GM18526 (cell line): ENCODE measurements around the gene C2CD2.

Experiments used
- POLR2A ChIP-seq: IDR thresholded peaks from 3 replicates; pipeline ENCODE4 v1.6.1; 2011; ENCODE audit not compliant: insufficient read length; ENCODE audit errors: extremely low read depth

The C2CD2 gene

DNA sequence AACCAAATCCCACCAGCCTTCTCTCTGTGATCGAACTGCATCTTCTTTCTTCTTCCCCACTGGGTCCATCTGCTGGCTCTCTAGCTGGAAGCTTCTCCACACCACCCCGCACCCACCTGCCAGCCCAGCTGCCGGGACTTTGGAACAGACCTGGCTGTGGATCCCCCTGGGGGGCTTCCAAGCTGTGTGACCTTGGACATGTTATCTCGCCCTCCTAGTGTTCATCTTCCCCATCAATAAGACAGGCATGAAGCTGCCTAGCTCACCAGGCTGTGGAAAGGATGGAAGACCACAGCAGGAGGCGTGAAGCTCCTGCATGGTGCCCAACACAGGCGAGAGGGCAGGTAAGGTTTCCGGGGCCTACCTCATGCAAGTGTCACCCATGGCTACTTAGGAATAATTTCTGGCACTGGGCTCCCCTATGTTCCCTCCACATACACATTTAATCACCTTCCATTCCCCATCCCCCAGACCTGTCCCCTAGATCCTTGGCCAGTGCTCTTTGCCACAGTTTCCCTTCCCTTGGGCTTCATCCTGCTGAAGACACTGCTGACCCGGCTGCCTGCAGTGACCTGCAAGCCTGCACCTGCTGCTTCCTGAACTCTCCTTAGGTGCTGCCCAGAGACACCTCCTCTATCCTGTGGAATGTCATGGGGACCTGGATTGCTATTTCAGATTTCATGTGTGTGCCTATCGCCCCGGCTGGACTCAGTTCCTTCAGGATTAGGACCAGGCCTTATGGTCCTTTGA is 13.2 kb upstream of the C2CD2 start:
- TF ChIP-seq POLR2A, result no peak

DNA sequence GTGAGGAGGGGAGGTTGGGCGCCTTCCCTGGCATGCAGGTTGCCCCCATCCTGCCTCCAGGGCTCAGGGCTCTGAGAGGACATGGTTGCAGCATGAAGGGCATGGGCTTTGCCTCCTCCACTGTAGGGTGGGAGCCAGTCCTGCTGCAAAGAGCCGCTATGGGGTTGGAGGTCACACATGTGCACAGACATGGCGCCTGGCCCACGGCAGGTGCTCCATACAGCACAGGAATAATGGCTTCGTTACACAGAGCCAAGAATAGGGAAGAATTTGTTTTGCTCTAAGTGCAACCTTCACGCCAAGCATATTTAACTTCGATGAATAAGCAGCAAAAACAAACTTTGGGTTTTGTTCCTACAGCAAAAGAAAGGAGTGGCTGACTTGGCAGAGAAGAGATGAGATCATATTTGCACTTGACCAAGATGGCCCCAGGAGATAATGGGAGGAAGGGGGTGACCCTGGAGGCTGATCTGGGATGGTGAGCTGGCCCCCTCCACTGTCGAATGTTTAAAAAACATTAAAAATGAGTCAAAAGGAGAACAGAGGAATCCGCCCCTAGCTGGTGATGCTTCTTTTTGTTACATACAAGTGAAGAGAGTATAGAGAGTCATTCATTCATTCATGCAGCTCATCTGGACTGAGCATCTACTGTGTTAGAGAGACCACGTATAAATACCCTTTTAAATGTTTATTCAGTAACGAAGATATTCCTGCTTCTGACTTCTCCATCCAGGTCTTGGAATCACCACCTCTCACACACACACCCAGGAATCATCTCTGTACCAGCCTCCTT is 12.4 kb upstream of the C2CD2 start:
- no peak for TF ChIP-seq POLR2A

DNA sequence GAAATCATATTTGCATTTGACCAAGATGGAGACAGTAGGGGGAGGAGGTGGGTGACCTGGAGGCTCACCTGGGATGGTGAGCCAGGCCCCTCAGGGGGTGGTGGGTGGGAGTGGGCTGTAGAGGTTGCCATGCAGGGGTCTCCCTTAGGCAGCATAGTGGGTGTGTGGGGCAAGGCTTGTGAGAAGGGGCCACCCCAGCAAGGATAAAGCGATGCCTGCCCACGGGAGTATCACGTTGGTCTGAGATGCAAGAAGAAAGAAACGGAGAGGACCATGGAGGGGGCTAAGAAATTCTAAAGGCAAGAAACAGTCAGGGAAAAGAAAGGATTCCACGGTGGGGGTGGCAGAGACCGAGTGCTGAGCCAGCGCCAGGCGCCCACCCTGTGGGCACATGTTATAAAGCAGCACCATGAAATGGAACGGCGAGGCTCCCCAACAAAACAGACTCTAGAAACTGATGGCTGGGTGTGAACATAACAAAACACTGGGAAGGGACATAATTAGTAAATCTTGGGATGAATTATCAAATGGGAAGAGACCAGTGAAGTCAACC is 11.7 kb upstream of the C2CD2 start:
- no peak for TF ChIP-seq POLR2A

DNA sequence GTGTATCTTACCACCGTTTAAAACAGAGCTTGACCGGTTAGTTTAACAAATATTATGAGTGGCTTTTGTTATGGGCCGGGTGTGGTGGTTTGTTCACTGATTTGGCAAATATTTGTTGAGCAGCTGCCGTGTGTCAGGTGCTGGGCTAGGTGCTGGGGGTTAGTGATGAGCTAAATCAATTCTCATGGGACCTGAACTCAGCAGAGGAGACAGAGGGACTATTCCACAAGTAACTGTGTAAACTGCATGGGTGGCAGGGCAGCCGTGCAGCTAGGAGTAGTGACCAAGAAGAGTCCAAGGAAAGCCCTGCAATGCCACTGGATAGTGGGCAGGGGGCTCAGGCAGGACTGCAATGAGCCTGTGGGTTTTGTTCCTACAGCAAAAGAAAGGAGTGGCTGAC is 11.2 kb upstream of the C2CD2 start:
- no peak for TF ChIP-seq POLR2A

DNA sequence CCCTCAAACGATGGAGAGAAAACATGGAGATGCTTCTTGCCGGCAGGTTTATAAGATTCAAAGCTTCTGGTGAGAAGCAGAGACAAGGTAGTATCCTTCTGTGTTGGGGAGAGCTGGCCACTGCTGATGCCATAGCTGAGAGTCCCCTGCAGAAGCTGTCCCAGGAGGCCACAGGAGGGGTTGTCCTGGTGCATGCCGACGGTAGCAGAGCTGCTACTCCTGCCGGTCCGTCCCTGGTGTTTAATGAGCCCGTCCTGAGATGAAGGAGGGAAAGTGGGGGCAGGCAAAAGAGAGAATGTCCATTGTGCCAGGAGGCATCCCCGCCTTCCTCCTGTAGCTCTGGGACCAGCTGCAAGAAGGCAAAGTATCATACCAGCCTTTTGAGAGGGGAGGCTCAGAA is 10.4 kb upstream of the C2CD2 start:
- no peak for TF ChIP-seq POLR2A

DNA sequence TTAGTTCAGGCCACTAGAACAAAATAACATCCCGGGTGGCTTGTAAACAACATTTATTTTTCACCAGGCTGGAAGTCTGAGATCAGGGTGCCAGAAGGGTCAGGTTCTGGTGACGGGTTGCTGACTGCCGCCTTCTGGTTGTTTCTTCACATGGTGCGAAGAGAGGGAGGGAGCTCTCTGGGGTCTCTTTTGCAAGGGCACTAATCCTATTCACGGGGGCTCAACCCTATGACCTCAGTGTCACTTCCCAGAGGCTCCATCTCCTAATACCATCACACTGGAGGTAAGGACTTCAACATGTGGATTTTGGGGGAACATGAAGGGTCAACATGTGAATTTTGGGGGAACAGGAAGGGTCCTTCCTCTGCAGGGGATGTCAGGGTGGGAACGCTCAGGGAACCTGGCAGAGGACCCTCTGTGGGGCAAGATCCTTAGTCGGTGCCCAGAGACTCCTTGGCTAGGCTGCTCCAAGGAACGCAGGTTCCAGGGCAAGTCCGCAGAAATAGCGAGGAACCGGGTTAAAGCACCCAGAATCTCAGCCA is 8.7 kb upstream of the C2CD2 start:
- TF ChIP-seq POLR2A, result no peak

DNA sequence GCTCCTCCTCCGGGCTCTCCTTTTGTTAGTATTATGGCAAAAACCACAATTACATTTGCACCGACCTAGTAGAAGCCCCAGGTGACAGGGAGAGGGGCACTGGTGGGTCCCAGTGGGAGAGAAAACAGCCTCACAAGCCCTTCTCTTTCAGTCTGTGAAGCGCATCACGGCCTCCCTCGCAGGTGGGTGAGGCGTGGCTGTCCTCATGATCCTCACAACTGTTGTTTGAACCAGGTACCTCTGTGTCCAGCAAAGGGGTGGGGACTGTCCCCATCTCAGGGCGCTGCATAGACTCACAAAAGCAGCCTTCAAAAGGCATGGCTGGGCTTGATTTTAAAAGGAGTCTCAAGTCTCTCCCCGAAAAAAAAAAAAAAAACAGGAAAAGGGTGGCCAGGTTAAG is 7.9 kb upstream of the C2CD2 start:
- TF ChIP-seq POLR2A, result no peak

DNA sequence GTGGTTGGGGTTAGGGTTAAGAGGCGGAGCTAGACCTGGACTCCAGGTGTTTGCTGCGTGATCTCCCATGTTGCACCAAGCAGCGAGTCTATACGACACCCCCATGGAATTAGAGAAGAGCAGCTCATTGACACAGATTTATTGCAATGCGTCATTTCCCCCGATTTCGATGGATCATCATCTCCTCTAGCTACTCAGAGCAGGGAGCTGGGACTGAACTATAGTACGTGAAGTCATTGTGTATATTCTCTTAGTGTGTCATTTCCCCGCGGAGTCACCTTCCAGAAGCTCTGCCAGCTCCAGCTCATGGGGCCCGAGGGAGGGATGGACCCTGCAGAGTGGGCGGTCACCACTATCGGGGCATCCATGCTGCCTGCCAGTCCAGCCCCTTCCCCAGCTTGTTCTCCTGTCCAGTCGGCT is 7.5 kb upstream of the C2CD2 start:
- TF ChIP-seq POLR2A, result no peak

DNA sequence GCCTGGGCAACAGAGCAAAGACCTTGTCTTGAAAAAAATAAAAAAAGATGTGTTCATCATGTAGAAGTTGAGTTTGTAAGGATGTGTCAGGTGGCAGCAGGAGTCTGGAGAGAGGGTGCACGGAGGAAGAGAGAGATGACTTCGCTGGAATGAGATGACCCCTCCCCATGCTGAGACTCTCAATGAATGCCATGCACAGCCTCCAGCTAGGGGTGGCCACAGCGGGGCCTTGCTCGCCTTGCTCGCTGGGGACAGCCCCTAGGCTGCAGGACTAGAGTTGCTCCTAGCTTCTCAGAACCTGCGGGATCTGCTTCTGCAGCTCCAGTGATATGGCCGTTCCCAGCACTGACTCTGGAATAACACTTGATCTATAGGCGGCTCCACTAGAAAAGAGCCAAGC is 6.6 kb upstream of the C2CD2 start:
- no peak for TF ChIP-seq POLR2A

DNA sequence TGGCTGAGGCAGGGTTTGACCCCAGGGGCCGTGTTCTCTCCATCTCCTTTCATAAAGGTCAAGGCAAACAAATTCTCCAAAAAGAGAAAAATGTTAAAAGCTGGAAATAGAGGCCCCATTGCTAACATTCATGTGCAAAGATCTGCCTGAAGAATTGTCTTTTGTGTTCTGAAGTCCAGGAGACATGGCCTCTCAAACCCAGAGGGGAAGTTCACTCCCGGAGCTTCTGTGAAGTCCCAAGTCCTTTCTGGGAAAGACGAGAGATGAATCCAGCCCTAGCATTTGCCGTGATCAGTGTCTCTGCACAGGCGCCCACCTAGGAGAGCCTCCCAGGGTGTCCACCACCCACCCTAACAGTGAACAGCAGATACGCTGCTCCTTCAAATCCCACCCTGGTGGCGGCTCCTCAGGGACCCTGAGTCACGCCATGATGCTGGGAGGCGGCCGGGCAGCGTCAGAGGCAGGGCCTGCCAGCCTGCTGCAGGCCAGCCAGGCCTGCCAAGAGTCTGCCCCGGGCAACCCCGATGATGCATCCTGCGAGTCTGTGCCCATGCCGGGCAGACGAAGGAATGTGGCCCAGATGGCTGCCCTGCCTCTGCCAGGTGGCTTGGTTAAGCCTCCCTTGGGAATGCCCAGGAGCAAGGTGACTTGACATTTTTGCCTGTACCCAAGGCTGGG is 5.2 kb upstream of the C2CD2 start:
- TF ChIP-seq POLR2A, result no peak

DNA sequence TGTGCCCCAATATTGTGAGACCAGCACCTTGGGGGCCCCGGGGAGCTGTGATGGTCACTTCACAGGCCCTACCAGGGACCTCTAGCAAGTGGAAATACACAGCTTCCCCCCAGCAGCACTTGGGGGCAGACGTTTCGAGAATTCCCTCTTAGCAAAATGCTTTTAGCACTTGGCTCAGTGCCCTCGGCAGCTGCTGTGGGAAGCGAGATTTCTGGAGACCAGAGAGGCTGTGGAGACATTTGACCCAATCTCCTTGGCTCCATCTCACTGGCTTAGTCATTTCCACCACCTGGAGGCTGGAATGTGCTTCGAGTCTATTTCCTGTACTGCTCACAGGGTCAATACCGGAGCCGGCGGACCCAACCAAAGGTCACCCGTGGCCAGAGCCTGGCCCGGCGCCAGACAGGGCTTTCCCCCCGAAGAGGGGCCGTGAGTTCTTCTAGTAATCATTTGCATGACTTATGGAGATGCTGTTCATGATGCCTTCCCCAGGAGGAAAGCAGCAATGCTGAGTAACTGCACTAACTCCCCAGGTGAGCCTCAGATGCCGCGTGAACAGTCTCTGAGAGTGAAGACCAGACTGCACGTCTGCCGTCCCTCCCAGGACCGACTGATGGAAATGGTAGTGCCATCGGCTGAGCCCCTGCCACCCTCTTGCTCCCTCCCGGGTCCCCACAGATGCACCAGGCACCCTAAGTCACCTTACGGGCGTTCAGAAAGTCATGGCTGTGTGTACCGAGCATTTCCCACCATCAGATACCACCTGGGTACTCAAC is 4.4 kb upstream of the C2CD2 start:
- no peak for TF ChIP-seq POLR2A

DNA sequence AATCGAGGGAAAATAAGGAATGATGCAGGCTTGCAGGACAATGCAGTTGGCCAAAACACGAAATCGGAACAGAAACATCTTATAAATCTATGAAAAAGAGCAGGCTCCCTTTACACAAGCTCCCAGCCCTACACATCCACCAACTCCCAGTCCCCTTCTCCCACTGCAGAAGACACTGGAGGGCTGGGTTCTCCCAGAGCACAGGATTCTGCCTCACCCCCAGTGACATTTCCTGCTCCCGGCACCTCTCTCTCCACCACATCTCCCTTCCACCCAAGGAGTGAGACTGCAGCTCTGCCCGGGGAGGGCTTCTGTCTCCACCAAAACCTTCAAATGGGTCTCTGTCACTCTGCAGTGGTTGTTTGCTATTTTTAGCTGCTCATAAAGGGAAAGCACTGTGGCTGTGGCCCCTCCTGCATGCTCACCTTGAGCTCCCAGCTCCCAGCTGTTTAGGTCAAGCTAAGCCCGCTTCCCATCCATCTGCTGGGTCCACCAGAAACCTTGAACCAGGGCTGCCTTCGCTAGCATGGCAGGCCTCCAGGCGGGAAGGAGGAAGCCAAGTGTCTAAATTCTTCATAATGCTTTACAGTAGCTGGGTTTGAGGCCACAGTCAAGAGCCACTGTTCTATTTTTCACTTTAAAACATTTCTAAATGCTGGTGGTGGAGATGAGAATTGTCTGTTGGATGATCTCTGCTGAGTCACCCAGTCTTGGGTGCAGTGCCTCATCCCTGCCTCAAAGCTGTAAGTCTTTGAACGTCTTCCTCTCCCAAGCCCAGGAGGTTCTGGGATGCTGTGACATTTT is 3.3 kb upstream of the C2CD2 start:
- no peak for TF ChIP-seq POLR2A

DNA sequence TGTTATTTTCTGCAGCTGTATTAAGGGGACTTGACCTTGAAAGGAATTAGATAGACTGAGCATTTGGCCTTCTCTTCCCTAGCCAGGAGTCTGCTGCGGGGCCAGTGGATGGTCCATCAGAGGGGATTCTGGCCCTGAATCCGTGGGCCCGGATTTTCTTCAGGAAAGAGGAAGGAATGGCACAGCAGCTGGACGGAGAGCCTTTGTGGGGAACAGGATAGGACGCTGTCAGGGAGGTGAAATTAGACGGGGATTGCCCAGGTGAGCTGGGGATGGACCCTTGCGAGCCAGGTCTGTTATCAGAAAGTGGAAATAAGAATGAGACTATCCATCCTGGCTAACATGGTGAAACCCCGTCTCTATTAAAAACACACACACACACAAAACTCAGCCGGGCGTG is 1.7 kb upstream of the C2CD2 start:
- no peak for TF ChIP-seq POLR2A

DNA sequence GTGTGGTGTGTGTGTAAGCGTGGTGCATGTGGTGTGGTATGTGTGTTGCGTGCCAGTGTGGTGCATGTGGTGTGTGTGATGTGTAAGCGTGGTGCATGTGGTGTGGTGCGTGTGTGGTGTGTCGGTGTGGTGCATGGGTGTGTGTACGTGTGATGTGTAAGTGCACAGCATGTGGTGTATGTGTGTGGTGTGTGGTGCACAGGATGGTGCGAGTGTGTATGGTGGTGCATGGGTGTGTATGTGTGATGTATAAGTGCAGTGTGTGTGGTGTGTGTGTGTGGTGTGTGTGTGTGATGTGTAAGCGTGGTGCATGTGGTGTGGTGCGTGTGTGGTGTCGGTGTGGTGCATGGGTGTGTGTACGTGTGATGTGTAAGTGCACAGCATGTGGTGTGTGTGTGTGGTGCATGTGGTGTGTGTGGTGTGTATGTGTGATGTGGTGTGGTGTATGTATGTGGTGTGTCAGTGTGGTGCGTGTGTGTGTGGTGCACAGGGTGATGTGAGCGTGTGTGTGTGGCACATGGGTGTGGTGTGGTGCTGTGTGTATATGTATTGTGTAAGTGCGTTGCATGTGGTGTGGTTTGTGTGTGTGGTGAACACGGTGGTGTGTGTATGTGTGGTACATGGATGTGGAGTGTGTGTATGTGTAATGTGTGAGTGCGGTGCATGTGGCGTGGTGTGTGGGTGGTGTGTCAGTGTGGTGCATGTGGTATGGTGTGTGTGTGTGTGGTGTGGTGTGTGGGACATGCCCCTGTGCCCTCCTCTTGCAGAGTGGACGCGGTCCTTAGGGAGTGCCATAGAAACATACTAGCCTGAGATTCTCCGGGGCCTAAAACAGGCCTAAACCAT is 1.1 kb upstream of the C2CD2 start:
- no peak for TF ChIP-seq POLR2A
